ENCODE results near the gene LTB4R. TPM values are rescaled to one million over a fixed set of nuclear protein-coding genes. Genes with fewer than 3 reads are reported as not detected.

LTB4R gene
- total RNA-seq, 1 donor from 2014 or later, result 5.3 TPM

GRCh38 chr14:24317141-24317928, 6.0 kb downstream of the LTB4R start:
- peaks cover 37% of the 10 kb centered on the region for H3K27me3 Mint-ChIP-seq (ENCODE audit: low read depth)
- no peak for DNase-seq (ENCODE audit: low read depth, low spot score)
- TF ChIP-seq, protein P1, sequence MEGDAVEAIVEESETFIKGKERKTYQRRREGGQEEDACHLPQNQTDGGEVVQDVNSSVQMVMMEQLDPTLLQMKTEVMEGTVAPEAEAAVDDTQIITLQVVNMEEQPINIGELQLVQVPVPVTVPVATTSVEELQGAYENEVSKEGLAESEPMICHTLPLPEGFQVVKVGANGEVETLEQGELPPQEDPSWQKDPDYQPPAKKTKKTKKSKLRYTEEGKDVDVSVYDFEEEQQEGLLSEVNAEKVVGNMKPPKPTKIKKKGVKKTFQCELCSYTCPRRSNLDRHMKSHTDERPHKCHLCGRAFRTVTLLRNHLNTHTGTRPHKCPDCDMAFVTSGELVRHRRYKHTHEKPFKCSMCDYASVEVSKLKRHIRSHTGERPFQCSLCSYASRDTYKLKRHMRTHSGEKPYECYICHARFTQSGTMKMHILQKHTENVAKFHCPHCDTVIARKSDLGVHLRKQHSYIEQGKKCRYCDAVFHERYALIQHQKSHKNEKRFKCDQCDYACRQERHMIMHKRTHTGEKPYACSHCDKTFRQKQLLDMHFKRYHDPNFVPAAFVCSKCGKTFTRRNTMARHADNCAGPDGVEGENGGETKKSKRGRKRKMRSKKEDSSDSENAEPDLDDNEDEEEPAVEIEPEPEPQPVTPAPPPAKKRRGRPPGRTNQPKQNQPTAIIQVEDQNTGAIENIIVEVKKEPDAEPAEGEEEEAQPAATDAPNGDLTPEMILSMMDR (conservative IDR thresholded peaks at IDR 0.05), result no peak

DNA sequence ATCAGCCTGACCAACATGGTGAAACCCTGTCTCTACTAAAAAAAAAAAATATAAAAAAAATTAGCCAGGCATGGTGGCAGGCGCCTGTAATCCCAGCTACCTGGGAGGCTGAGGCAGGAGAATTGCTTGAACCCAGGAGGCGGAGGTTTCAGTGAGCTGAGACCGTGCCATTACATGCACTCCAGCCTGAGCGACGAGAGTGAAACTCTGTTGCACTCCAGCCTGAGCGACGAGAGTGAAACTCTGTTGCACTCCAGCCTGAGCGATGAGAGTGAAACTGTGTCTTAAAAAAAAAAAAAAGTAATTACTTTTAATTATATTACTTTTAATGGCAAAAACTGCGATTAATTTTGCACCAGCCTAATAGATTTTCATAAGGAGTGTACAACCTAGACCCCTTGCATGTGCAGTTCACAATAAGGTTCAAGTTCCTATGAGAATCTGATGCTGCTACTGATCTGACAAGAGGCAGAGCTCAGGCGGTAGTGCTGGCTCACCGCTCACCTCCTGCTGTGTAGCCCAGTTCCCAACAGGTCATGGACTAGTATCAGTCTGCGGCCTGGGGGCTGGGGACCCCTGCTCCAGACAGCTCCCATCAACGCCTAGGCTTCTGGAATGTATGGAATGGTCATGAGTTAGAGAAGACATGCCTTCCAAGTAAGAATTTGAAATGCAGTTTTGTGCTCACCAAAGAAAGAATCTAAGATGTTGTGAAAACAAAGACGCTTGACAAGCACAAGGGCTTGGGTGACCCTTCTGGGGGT, 10.1 kb downstream of the LTB4R start:
- no peak for DNase-seq (ENCODE audit: low read depth, low spot score)
- Mint-ChIP-seq H3K27ac (ENCODE audit: unreplicated experiment) (no peak overlapping the region), H3K4me1 (peaks cover 3% of the 10 kb centered on the region), H3K36me3 (ENCODE audit: low read depth) (no peaks in the 10 kb centered on the region), H3K4me3 (no peak overlapping the region), H3K9me3 (no peaks in the 10 kb centered on the region), H3K27me3 (ENCODE audit: low read depth) (peaks cover 39% of the 10 kb centered on the region)
- TF ChIP-seq, protein P1 (conservative IDR thresholded peaks at IDR 0.05), result no peak

More at GRCh38 chr14:24317141-24317928, 6.0 kb downstream of the LTB4R start:
- Mint-ChIP-seq H3K4me3 (no peak overlapping the region), H3K27ac (ENCODE audit: unreplicated experiment) (no peak overlapping the region), H3K9me3 (no peaks in the 10 kb centered on the region), H3K36me3 (ENCODE audit: low read depth) (no peaks in the 10 kb centered on the region), H3K4me1 (peaks cover 3% of the 10 kb centered on the region)

GRCh38 chr14:24322672-24323071, 11.4 kb downstream of the LTB4R start:
- H3K27ac Mint-ChIP-seq (ENCODE audit: unreplicated experiment), result no peak overlapping the region

DNA sequence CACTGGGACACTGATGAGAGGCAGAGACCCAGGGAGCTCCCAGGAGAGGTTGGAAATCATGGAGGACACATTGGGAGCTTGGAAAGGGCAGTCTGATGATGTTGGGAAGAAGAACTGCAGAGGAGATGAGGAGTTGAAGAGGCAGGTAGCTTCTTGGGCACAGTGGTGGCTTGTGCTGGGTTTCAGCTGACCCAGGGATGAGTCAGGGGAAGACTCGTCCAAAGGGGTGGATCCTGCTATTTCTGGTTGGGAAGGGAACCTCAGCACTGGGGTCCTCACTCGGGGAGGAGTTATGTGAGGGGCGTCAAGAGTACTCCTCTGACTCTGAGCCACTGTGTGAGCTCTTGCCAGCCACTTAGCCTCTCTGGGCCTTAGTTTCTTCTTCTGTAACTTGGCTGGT, 12.0 kb downstream of the LTB4R start:
- Mint-ChIP-seq H3K9me3 (no peaks in the 10 kb centered on the region), H3K27ac (ENCODE audit: unreplicated experiment) (no peak overlapping the region), H3K4me3 (no peak overlapping the region), H3K27me3 (ENCODE audit: low read depth) (peaks cover 26% of the 10 kb centered on the region), H3K4me1 (peaks cover 3% of the 10 kb centered on the region), H3K36me3 (ENCODE audit: low read depth) (no peaks in the 10 kb centered on the region)
- TF ChIP-seq, protein P1 (conservative IDR thresholded peaks at IDR 0.05), result no peak
- no peak for DNase-seq (ENCODE audit: low read depth, low spot score)

More at GRCh38 chr14:24322672-24323071, 11.4 kb downstream of the LTB4R start:
- Mint-ChIP-seq H3K9me3 (no peaks in the 10 kb centered on the region), H3K36me3 (ENCODE audit: low read depth) (no peaks in the 10 kb centered on the region), H3K4me1 (peaks cover 3% of the 10 kb centered on the region), H3K27me3 (ENCODE audit: low read depth) (peaks cover 33% of the 10 kb centered on the region), H3K4me3 (no peak overlapping the region)
- DNase-seq (ENCODE audit: low read depth, low spot score), result no peak
- TF ChIP-seq, protein P1 (conservative IDR thresholded peaks at IDR 0.05), result no peak

DNA sequence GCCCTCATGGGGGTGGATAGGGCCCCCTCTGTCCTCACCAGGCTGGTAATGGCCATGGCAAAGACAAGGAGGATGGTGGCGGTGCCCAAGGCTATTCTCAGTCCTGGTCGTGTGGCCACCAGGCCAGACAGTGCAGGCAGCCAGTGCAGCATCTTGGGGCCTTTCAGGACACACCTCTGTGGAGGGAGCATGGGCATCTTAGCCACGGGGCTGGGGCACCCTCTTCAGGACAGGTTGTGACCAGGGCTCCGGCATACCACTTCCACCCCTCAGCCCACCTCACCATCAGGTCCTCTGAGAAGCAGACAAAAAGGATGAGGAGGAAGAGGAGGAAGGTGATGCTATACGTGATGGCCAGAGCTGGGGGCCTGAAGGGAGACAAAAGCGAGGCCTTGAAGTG, 12.7 kb downstream of the LTB4R start:
- Mint-ChIP-seq H3K27me3 (ENCODE audit: low read depth) (peaks cover 20% of the 10 kb centered on the region), H3K27ac (ENCODE audit: unreplicated experiment) (no peak overlapping the region), H3K9me3 (no peaks in the 10 kb centered on the region), H3K4me1 (peaks cover 3% of the 10 kb centered on the region), H3K36me3 (ENCODE audit: low read depth) (no peaks in the 10 kb centered on the region), H3K4me3 (no peak overlapping the region)
- DNase-seq (ENCODE audit: low read depth, low spot score), result no peak
- TF ChIP-seq, protein P1 (conservative IDR thresholded peaks at IDR 0.05), result no peak
